HepG2 (cell line): ENCODE data around the gene JAK2. TPM values are rescaled to one million over a fixed set of nuclear protein-coding genes. Genes with fewer than 3 reads are reported as not detected.
"Not testable (repeated sequence)": the region's sequence is repeated elsewhere in the genome, so short reads cannot be mapped to it uniquely, and the experiment has no call there.

Source experiments
- ATAC-seq: fragments of 200-7000 bp; cut with Tn5 transposase; 3 replicates; pipeline ENCODE4 v1.9.1; 2020; ENCODE audit warnings: mild to moderate bottlenecking, moderate library complexity
- BruUV-seq: library from RNA; stranded (reverse); fragments of 400-500 nt; replicated peaks from 2 replicates; lab custom pipeline; 2021; lab: Mats Ljungman, UMichigan
- CTCF ChIA-PET: fragments of 300-600 bp; formaldehyde crosslinking; extraction: SDS; loops from one replicate; lab custom pipeline; 2021; ENCODE audit warnings: low total read pairs, inconsistent platforms, low intra/inter-chr PET ratio; lab: Yijun Ruan, JAX
- POLR2A ChIA-PET: fragments of 350-600 bp; sonication (Branson Sonifier 250); formaldehyde crosslinking; loops from one replicate; lab custom pipeline; 2020; ENCODE audit warnings: antibody characterized with exemption, inconsistent platforms; lab: Yijun Ruan, JAX
- DNase-seq: peaks from one replicate; pipeline ENCODE4 v3.0.0-alpha.2; 2015; ENCODE audit warnings: low spot score
- FAIRE-seq: peaks from 3 replicates; lab custom pipeline; 2011; peaks lifted over from hg19 to GRCh38; lab: Jason Lieb, UNC
- H2AFZ ChIP-seq: one replicate; pipeline ENCODE4 v1.6.1; 2011; ENCODE audit warnings: low read length, inconsistent platforms
- H3K27ac ChIP-seq: fragments of 300-600 bp; 3 replicates; pipeline ENCODE4 v1.8.0; 2011; ENCODE audit warnings: mixed run types, mild to moderate bottlenecking, mixed read lengths, low read length, inconsistent platforms; ENCODE audit not compliant: insufficient read depth; ENCODE audit errors: extremely low read length
- H3K27me3 ChIP-seq, 2 experiments: fragments of 200-600 bp in 1 of 2; 2 replicates in 1 of 2; 3 replicates in 1 of 2; pipeline versions ENCODE4 v1.6.0 to v1.8.0; 2011; ENCODE audit warnings: low read length in 2 of 2, mild to moderate bottlenecking in 2 of 2, moderate library complexity in 2 of 2, inconsistent platforms in 1 of 2; ENCODE audit not compliant: insufficient read depth in 2 of 2, control insufficient read depth in 1 of 2
- H3K36me3 ChIP-seq, 2 experiments: fragments of 200-600 bp in 1 of 2; replicated peaks in 1 of 2; 2 replicates in 1 of 2; 3 replicates in 1 of 2; pipeline versions ENCODE4 v1.5.1 to v1.8.0; 2011; ENCODE audit warnings: low read length in 2 of 2, inconsistent platforms in 1 of 2; ENCODE audit not compliant: insufficient read depth in 2 of 2, control insufficient read depth in 1 of 2
- H3K4me1 ChIP-seq: 2 replicates; pipeline ENCODE4 v1.5.1; 2012; ENCODE audit warnings: low read length, inconsistent platforms; ENCODE audit not compliant: insufficient read depth
- H3K4me2 ChIP-seq: 2 replicates; pipeline ENCODE4 v1.6.0; 2011; ENCODE audit warnings: low read depth, low read length, inconsistent platforms
- H3K4me3 ChIP-seq, 3 experiments: fragments of 200-600 bp in 1 of 3; sonication (generic), shearing (Covaris generic) in 1 of 3; replicated peaks in 1 of 3; 2 replicates each; pipeline ENCODE4 v1.5.1; 2011 to 2016; ENCODE audit warnings: low read length in 3 of 3, inconsistent platforms in 2 of 3, low read depth in 2 of 3, mild to moderate bottlenecking in 2 of 3, control low read depth in 1 of 3, mixed read lengths in 1 of 3; ENCODE audit not compliant: insufficient read depth in 1 of 3
- H3K79me2 ChIP-seq: one replicate; pipeline ENCODE4 v1.6.1; 2011; ENCODE audit warnings: low read length, inconsistent platforms; ENCODE audit not compliant: insufficient read depth
- H3K9ac ChIP-seq: 2 replicates; pipeline ENCODE4 v1.6.0; 2011; ENCODE audit warnings: mild to moderate bottlenecking, low read depth, low read length, inconsistent platforms; ENCODE audit not compliant: insufficient read depth
- H3K9me3 ChIP-seq: 2 replicates; pipeline ENCODE4 v1.5.1; 2012; ENCODE audit warnings: mild to moderate bottlenecking, low read length
- H4K20me1 ChIP-seq: 2 replicates; pipeline ENCODE4 v1.6.0; 2011; ENCODE audit warnings: inconsistent platforms, mild to moderate bottlenecking, low read length, moderate library complexity; ENCODE audit not compliant: insufficient read depth
- ARID3A ChIP-seq: IDR thresholded peaks from 2 replicates; pipeline ENCODE4 v1.6.1; 2012; ENCODE audit warnings: low read depth, low read length, improper control_type of control experiment
- CBX5 ChIP-seq: sonication (generic); formaldehyde crosslinking; IDR thresholded peaks from 2 replicates; pipeline ENCODE4 v1.4.0; 2020; ENCODE audit warnings: missing genetic modification reagents, borderline replicate concordance
- FOXA1 ChIP-seq, 2 experiments: fragments of 450-650 bp in 1 of 2; sonication (generic) in 1 of 2; formaldehyde crosslinking in 1 of 2; IDR thresholded peaks; 2 replicates each; pipeline versions ENCODE4 v1.4.0 to v1.6.1; 2016 to 2020; ENCODE audit warnings: missing genetic modification reagents in 1 of 2
- FOXK2 ChIP-seq: fragments of 450-650 bp; IDR thresholded peaks from 2 replicates; pipeline ENCODE4 v1.6.1; 2016
- FOXP1 ChIP-seq, 2 experiments: fragments of 450-650 bp in 1 of 2; IDR thresholded peaks; 2 replicates each; pipeline ENCODE4 v1.6.1; 2017 to 2018; ENCODE audit warnings: antibody characterized with exemption in 1 of 2
- GABPA ChIP-seq, 2 experiments: IDR thresholded peaks; 2 replicates each; pipeline ENCODE4 v1.6.1; 2011 to 2016; ENCODE audit warnings: low read depth in 2 of 2, low read length in 1 of 2, missing biosample characterization in 1 of 2, missing genetic modification characterization in 1 of 2
- MIER2 ChIP-seq: IDR thresholded peaks from 2 replicates; pipeline ENCODE4 v1.6.1; 2016; ENCODE audit warnings: missing biosample characterization, missing genetic modification reagents
- MTA3 ChIP-seq: sonication (generic); formaldehyde crosslinking; IDR thresholded peaks from 2 replicates; pipeline ENCODE4 v1.4.0; 2020; ENCODE audit warnings: missing genetic modification reagents
- NAIF1 ChIP-seq: sonication (generic); formaldehyde crosslinking; IDR thresholded peaks from 2 replicates; pipeline ENCODE4 v1.5.0; 2020; ENCODE audit warnings: mild to moderate bottlenecking, missing genetic modification reagents, borderline replicate concordance
- NCOA1 ChIP-seq: sonication (generic); formaldehyde crosslinking; IDR thresholded peaks from 2 replicates; pipeline ENCODE4 v1.9.0; 2021; ENCODE audit warnings: missing genetic modification reagents
- PAF1 ChIP-seq: IDR thresholded peaks from 2 replicates; pipeline ENCODE4 v1.6.1; 2016; ENCODE audit warnings: missing genetic modification reagents, missing compliant biosample characterization
- RFX1 ChIP-seq: fragments of 450-650 bp; IDR thresholded peaks from 2 replicates; pipeline ENCODE4 v1.6.1; 2017
- ZFP90 ChIP-seq: sonication (generic); formaldehyde crosslinking; IDR thresholded peaks from 2 replicates; pipeline ENCODE4 v1.8.0; 2022; ENCODE audit warnings: missing genetic modification reagents, mild to moderate bottlenecking, inconsistent platforms, borderline replicate concordance
- ZNF569 ChIP-seq: sonication (generic); formaldehyde crosslinking; IDR thresholded peaks from 2 replicates; pipeline ENCODE4 v1.5.0; 2020; ENCODE audit warnings: mild to moderate bottlenecking, missing genetic modification reagents, moderate library complexity, borderline replicate concordance
- ZNF850 ChIP-seq: sonication (generic); formaldehyde crosslinking; conservative IDR thresholded peaks from 2 replicates; pipeline ENCODE4 v1.9.0; 2021; ENCODE audit warnings: mild to moderate bottlenecking, missing genetic modification reagents
- WGBS: methylation state at CpG from one replicate; pipeline ENCODE4 v1.1.6; 2017; ENCODE audit warnings: low lambda C conversion rate; 5-methylcytosine and 5-hydroxymethylcytosine counted together
- in situ Hi-C: cut with HindIII; loops from 2 replicates; pipeline ENCODE4 v1.10.0; 2017; ENCODE audit warnings: low pct_unique_long_range_greater_than_20kb; ENCODE audit not compliant: extremely low pct_ligation_motif_present
- intact Hi-C: fragments of 100-400 bp; cut with micrococcal nuclease; formaldehyde crosslinking; loops from one replicate; pipeline ENCODE4 v1.10.0; 2022; ENCODE audit not compliant: unreplicated experiment
- polyA plus RNA-seq, 8 experiments: library from polyadenylated mRNA; depleted of rRNA in 3 of 8; stranded (reverse) in 7 of 8; unstranded in 1 of 8; fragments of >200 nt; fragmentation: Illumina TruSeq in 4 of 8; extraction: Trizol in 4 of 8; gene quantifications; 2 replicates each; pipeline versions ENCODE4 v1.2.1 to v1.2.3, GENCODE V29; 2011 to 2016; ENCODE audit warnings: low read depth in 4 of 8, missing spikeins in 1 of 8, mixed read lengths in 1 of 8; ENCODE audit not compliant: insufficient read depth in 1 of 8
- total RNA-seq, 5 experiments: library from RNA; depleted of rRNA; stranded (reverse); fragments of >200 nt; fragmentation: Illumina TruSeq; extraction: Trizol; gene quantifications; 2 replicates each; pipeline ENCODE4 v1.2.3, GENCODE V29; 2016; ENCODE audit warnings: low read depth in 1 of 5

JAK2 gene
- total and polyA plus RNA-seq, 2 of the 13 experiments (the other 11 are each of a cell fraction or from before 2014, with no cell fraction given) = 1.1 to 4.1 TPM

GRCh38 chr9:4942042-4942691 is 42.9 kb upstream of the JAK2 start:
- H4K20me1 ChIP-seq, H3K79me2 ChIP-seq, in situ Hi-C loops, H3K4me3 ChIP-seq, ATAC-seq, H2AFZ ChIP-seq, H3K9ac ChIP-seq, intact Hi-C loops, FAIRE-seq, H3K36me3 ChIP-seq, H3K9me3 ChIP-seq, POLR2A ChIA-PET, CTCF ChIA-PET, H3K27me3 ChIP-seq, BruUV-seq, H3K27ac ChIP-seq, DNase-seq, H3K4me2 ChIP-seq: not testable (repeated sequence)
- peaks cover 19% of the 10 kb centered on the region for H3K4me1 ChIP-seq
- WGBS = 69% methylated on average over 7 of the region's 7 CpGs

GRCh38 chr9:4943346-4943745 is 41.7 kb upstream of the JAK2 start:
- CTCF ChIA-PET = no interaction called here

More at GRCh38 chr9:4943346-4943745, 41.7 kb upstream of the JAK2 start:
- no TSS peak for BruUV-seq
- H3K9ac ChIP-seq = no peak overlapping the region
- H3K79me2 ChIP-seq = no peaks in the 10 kb centered on the region
- no peak overlapping the region for H2AFZ ChIP-seq
- POLR2A ChIA-PET = no interaction called here
- no peak overlapping the region for H3K27ac ChIP-seq
- in situ Hi-C loops (no loop called here), intact Hi-C loops (no loop called here)
- no peaks in the 10 kb centered on the region for H3K36me3 ChIP-seq
- ATAC-seq = no peak
- no peak for DNase-seq
- H3K27me3 ChIP-seq = no peaks in the 10 kb centered on the region
- WGBS = 59% methylated on average over 4 of the region's 4 CpGs
- peaks cover 12% of the 10 kb centered on the region; the same call in 1 of the 2 replicates for H3K4me1 ChIP-seq
- no peak for TF ChIP-seq ZFP90 (CRISPR knock-in tag)
- no peak for TF ChIP-seq CBX5 (CRISPR knock-in tag)
- TF ChIP-seq NAIF1 (CRISPR knock-in tag) = no peak
- TF ChIP-seq ZNF850 (CRISPR knock-in tag) = no peak
- TF ChIP-seq ARID3A = no peak
- no peak for TF ChIP-seq FOXP1 (IDR thresholded peaks at IDR 0.05)
- no peak for TF ChIP-seq FOXP1 (CRISPR knock-in tag; IDR thresholded peaks at IDR 0.05)
- no peak for TF ChIP-seq ZNF569 (CRISPR knock-in tag)
- TF ChIP-seq GABPA (IDR thresholded peaks at IDR 0.05; ENCODE audit: low read depth, low read length) = no peak
- no peak for TF ChIP-seq GABPA (CRISPR knock-in tag; IDR thresholded peaks at IDR 0.05; ENCODE audit: low read depth)
- TF ChIP-seq NCOA1 (CRISPR knock-in tag) = no peak
- no peak for TF ChIP-seq FOXA1 (IDR thresholded peaks at IDR 0.05)
- TF ChIP-seq FOXA1 (CRISPR knock-in tag; IDR thresholded peaks at IDR 0.05) = no peak
- TF ChIP-seq RFX1 = no peak
- no peak for TF ChIP-seq PAF1
- no peak for TF ChIP-seq MIER2 (CRISPR knock-in tag)
- TF ChIP-seq FOXK2 = no peak
- no peak for TF ChIP-seq MTA3 (CRISPR knock-in tag)
- no peak for FAIRE-seq
- H4K20me1 ChIP-seq = no peaks in the 10 kb centered on the region
- no peak overlapping the region for H3K4me2 ChIP-seq
- H3K9me3 ChIP-seq = no peaks in the 10 kb centered on the region
- H3K4me3 ChIP-seq = no peak overlapping the region
